Neural cell (in vitro differentiated cells): ENCODE data around the gene FAM171A2.

Source experiments
- CTCF ChIP-seq: fragments of 450-650 bp; IDR thresholded peaks from 2 replicates; pipeline ENCODE4 v1.5.1; 2014; ENCODE audit warnings: antibody characterized with exemption, mild to moderate bottlenecking, moderate library complexity; ENCODE audit not compliant: poor library complexity, severe bottlenecking
- REST ChIP-seq: IDR thresholded peaks from 2 replicates; pipeline ENCODE4 v1.6.1; 2012; ENCODE audit warnings: borderline replicate concordance
- TAF1 ChIP-seq: IDR thresholded peaks from 2 replicates; pipeline ENCODE4 v1.6.1; 2012; ENCODE audit warnings: low read depth

GRCh38 chr17:44351464-44351863, 12.2 kb downstream of the FAM171A2 start:
- TF ChIP-seq CTCF (no peak), TAF1 (no peak), REST (no peak)
